H9 (cell line): ENCODE data around the gene SPOUT1. TPM values are rescaled to one million over a fixed set of nuclear protein-coding genes. Genes with fewer than 3 reads are reported as not detected.
A peak's percentile ranks its signal among the peaks of the same experiment; 100 is the strongest.

ENCODE experiments used
- DNase-seq: peaks from one replicate; pipeline ENCODE4 v3.0.0-alpha.2; 2017
- H2AFZ ChIP-seq: one replicate; pipeline ENCODE4 v1.6.1; 2013; ENCODE audit warnings: mild to moderate bottlenecking, low read length, control low read depth, moderate library complexity
- H2AK5ac ChIP-seq: 2 replicates; pipeline ENCODE4 v1.6.1; 2013; ENCODE audit warnings: low read length, control low read depth, mixed read lengths; ENCODE audit not compliant: insufficient read length
- H2BK120ac ChIP-seq: one replicate; pipeline ENCODE4 v1.6.1; 2013; ENCODE audit warnings: low read depth, mild to moderate bottlenecking, low read length, control low read depth, inconsistent platforms; ENCODE audit not compliant: poor library complexity, severe bottlenecking
- H2BK12ac ChIP-seq: 2 replicates; pipeline ENCODE4 v1.6.1; 2013; ENCODE audit warnings: low read length, control low read depth, mixed read lengths, low read depth; ENCODE audit not compliant: insufficient read length
- H2BK15ac ChIP-seq: 2 replicates; pipeline ENCODE4 v1.6.1; 2013; ENCODE audit warnings: low read depth, low read length, control low read depth
- H2BK20ac ChIP-seq: one replicate; pipeline ENCODE4 v1.6.1; 2013; ENCODE audit warnings: low read depth, mild to moderate bottlenecking, low read length, control low read depth, inconsistent platforms; ENCODE audit not compliant: poor library complexity, severe bottlenecking
- H2BK5ac ChIP-seq: 2 replicates; pipeline ENCODE4 v1.6.1; 2013; ENCODE audit warnings: low read length, control low read depth, mixed read lengths; ENCODE audit not compliant: insufficient read length
- H3K14ac ChIP-seq: 2 replicates; pipeline ENCODE4 v1.6.1; 2013; ENCODE audit warnings: low read length, control low read depth; ENCODE audit not compliant: insufficient read depth
- H3K18ac ChIP-seq: 2 replicates; pipeline ENCODE4 v1.6.1; 2013; ENCODE audit warnings: low read depth, mild to moderate bottlenecking, mixed read lengths, low read length, control low read depth; ENCODE audit not compliant: insufficient read length
- H3K23ac ChIP-seq: 2 replicates; pipeline ENCODE4 v1.6.1; 2013; ENCODE audit warnings: low read length, control low read depth, mixed read lengths, low read depth; ENCODE audit not compliant: insufficient read length
- H3K23me2 ChIP-seq: 2 replicates; pipeline ENCODE4 v1.6.1; 2013; ENCODE audit warnings: low read depth, mild to moderate bottlenecking, mixed read lengths, low read length, control low read depth; ENCODE audit not compliant: insufficient read length, poor library complexity, severe bottlenecking
- H3K27ac ChIP-seq: 2 replicates; pipeline ENCODE4 v1.5.1; 2013; ENCODE audit warnings: low read length, control low read depth, mixed read lengths, low read depth; ENCODE audit not compliant: insufficient read length
- H3K27me3 ChIP-seq: 2 replicates; pipeline ENCODE4 v1.6.1; 2013; ENCODE audit warnings: low read length, control low read depth, inconsistent platforms; ENCODE audit not compliant: insufficient read depth
- H3K4ac ChIP-seq: 2 replicates; pipeline ENCODE4 v1.6.1; 2013; ENCODE audit warnings: low read depth, mild to moderate bottlenecking, control low read depth, inconsistent platforms, low read length, moderate library complexity
- H3K4me1 ChIP-seq: 2 replicates; pipeline ENCODE4 v1.6.1; 2013; ENCODE audit warnings: low read length, control low read depth, inconsistent platforms; ENCODE audit not compliant: insufficient read depth
- H3K4me2 ChIP-seq: 2 replicates; pipeline ENCODE4 v1.6.1; 2013; ENCODE audit warnings: low read length, control low read depth, mixed read lengths; ENCODE audit not compliant: insufficient read length, insufficient read depth
- H3K56ac ChIP-seq: 2 replicates; pipeline ENCODE4 v1.6.1; 2013; ENCODE audit warnings: low read depth, mild to moderate bottlenecking, mixed read lengths, low read length, control low read depth; ENCODE audit not compliant: insufficient read length
- H3K79me1 ChIP-seq: 2 replicates; pipeline ENCODE4 v1.6.1; 2013; ENCODE audit warnings: low read depth, mild to moderate bottlenecking, moderate library complexity, low read length, control low read depth, inconsistent platforms; ENCODE audit not compliant: insufficient read depth, poor library complexity, severe bottlenecking
- H3K79me2 ChIP-seq: 2 replicates; pipeline ENCODE4 v1.6.1; 2013; ENCODE audit warnings: low read length, control low read depth, inconsistent platforms; ENCODE audit not compliant: insufficient read depth
- H3K9ac ChIP-seq: 2 replicates; pipeline ENCODE4 v1.6.1; 2013; ENCODE audit warnings: low read length, control low read depth, mixed read lengths; ENCODE audit not compliant: insufficient read length; ENCODE audit errors: extremely low read depth
- H3K9me3 ChIP-seq: one replicate; pipeline ENCODE4 v1.6.1; 2013; ENCODE audit warnings: low read depth, low read length, inconsistent platforms; ENCODE audit not compliant: control insufficient read depth
- H3T11ph ChIP-seq: one replicate; pipeline ENCODE4 v1.6.1; 2013; ENCODE audit warnings: mild to moderate bottlenecking, low read length, control low read depth, inconsistent platforms
- H4K20me1 ChIP-seq: one replicate; pipeline ENCODE4 v1.6.1; 2013; ENCODE audit not compliant: control insufficient read depth, insufficient read length, insufficient read depth
- H4K5ac ChIP-seq: 2 replicates; pipeline ENCODE4 v1.6.1; 2013; ENCODE audit warnings: low read depth, mild to moderate bottlenecking, mixed read lengths, low read length, control low read depth; ENCODE audit not compliant: insufficient read length
- H4K8ac ChIP-seq: replicated peaks from 2 replicates; pipeline ENCODE4 v1.6.1; 2013; ENCODE audit warnings: low read length, control low read depth, mixed read lengths, low read depth; ENCODE audit not compliant: insufficient read length
- H4K91ac ChIP-seq: 2 replicates; pipeline ENCODE4 v1.6.1; 2013; ENCODE audit warnings: low read depth, mild to moderate bottlenecking, moderate library complexity, mixed read lengths, low read length, control low read depth; ENCODE audit not compliant: insufficient read length
- H3K27ac Mint-ChIP-seq, 3 experiments: 2 replicates in 2 of 3; 3 replicates in 1 of 3; pipeline ENCODE4 v1.8.0; 2020 to 2021; ENCODE audit warnings: mixed read lengths in 3 of 3, mild to moderate bottlenecking in 1 of 3, moderate library complexity in 1 of 3
- H3K27me3 Mint-ChIP-seq: 2 replicates; pipeline ENCODE4 v1.8.0; 2021; ENCODE audit warnings: low read depth, mild to moderate bottlenecking, moderate library complexity, mixed read lengths
- H3K36me3 Mint-ChIP-seq, 3 experiments: 2 replicates in 2 of 3; 3 replicates in 1 of 3; pipeline ENCODE4 v1.8.0; 2020 to 2021; ENCODE audit warnings: low read depth in 3 of 3, mixed read lengths in 3 of 3; ENCODE audit not compliant: insufficient read depth in 1 of 3
- H3K4me1 Mint-ChIP-seq, 2 experiments: 2 replicates each; pipeline ENCODE4 v1.8.0; 2020; ENCODE audit warnings: mixed read lengths in 2 of 2
- H3K4me3 Mint-ChIP-seq, 2 experiments: 2 replicates in 1 of 2; 3 replicates in 1 of 2; pipeline ENCODE4 v1.8.0; 2020 to 2021; ENCODE audit warnings: mild to moderate bottlenecking in 2 of 2, mixed read lengths in 2 of 2, moderate library complexity in 1 of 2
- H3K9me3 Mint-ChIP-seq, 2 experiments: 2 replicates in 1 of 2; 3 replicates in 1 of 2; pipeline ENCODE4 v1.8.0; 2020; ENCODE audit warnings: mild to moderate bottlenecking in 2 of 2, mixed read lengths in 2 of 2, moderate library complexity in 1 of 2
- WGBS: extraction: QIAGEN DNeasy Blood & Tissue Kit; methylation state at CpG from one replicate; pipeline ENCODE4 v1.1.7; 2013; ENCODE audit warnings: missing lambda C conversion rate, low lambda C conversion rate, mixed read lengths; ENCODE audit not compliant: insufficient read length; ENCODE audit errors: extremely low coverage; 5-methylcytosine and 5-hydroxymethylcytosine counted together
- total RNA-seq: library from RNA; stranded (reverse); gene quantifications from 2 replicates; pipeline ENCODE4 v1.2.1, GENCODE V29; 2021
- TF ChIP-seq, protein P1 (sequence below): fragments of 200-600 bp; sonication (generic); conservative IDR thresholded peaks from 3 replicates; pipeline ENCODE4 v1.8.0; 2021; ENCODE audit warnings: antibody characterized with exemption, mild to moderate bottlenecking

SPOUT1 gene
- total RNA-seq, 1 experiment from 2014 or later: 86.3 TPM

GRCh38 chr9:128833696-128834095 lies 4.1 kb upstream of the SPOUT1 start:
- peak overlapping the region in 1 of 2 experiments; percentile 28; a peak in 1 of 5 replicates for H3K4me3 Mint-ChIP-seq
- no peak for DNase-seq
- H2BK5ac ChIP-seq: no peak overlapping the region
- no peak overlapping the region for H3K4ac ChIP-seq
- no peak overlapping the region for H4K5ac ChIP-seq
- no peak overlapping the region for H3K27ac ChIP-seq
- H3K27me3 ChIP-seq: no peaks in the 10 kb centered on the region
- no peak overlapping the region for H3K23ac ChIP-seq
- peaks cover 3% of the 10 kb centered on the region; the same call in 1 of the 2 replicates for H3K79me2 ChIP-seq
- H3K36me3 Mint-ChIP-seq: peaks cover 22 to 32% (median 22%) of the 10 kb centered on the region in 3 experiments; a peak in 6 of 7 replicates
- H3K9me3 Mint-ChIP-seq: no peaks in the 10 kb centered on the region; a peak in 1 of 5 replicates
- H3K14ac ChIP-seq: no peak overlapping the region; the same call in 1 of the 2 replicates
- H3K18ac ChIP-seq: no peak overlapping the region
- no peaks in the 10 kb centered on the region for H3K27me3 Mint-ChIP-seq
- H4K8ac ChIP-seq: no peak overlapping the region
- H3K4me2 ChIP-seq: no peak overlapping the region
- H3K4me1 Mint-ChIP-seq: peaks cover 4% of the 10 kb centered on the region in 2 experiments
- no peaks in the 10 kb centered on the region for H3K4me1 ChIP-seq
- no peak overlapping the region for H4K91ac ChIP-seq
- H3K9ac ChIP-seq: no peak overlapping the region
- H3K27ac Mint-ChIP-seq: peak overlapping the region in 1 of 3 experiments; percentile 61; a peak in 3 of 7 replicates
- no peaks in the 10 kb centered on the region for H3K9me3 ChIP-seq
- H3K56ac ChIP-seq: no peak overlapping the region
- H2AK5ac ChIP-seq: no peak overlapping the region
- peaks cover 3% of the 10 kb centered on the region for H3K79me1 ChIP-seq
- no peak overlapping the region for H2BK120ac ChIP-seq
- H2BK15ac ChIP-seq: no peak overlapping the region
- H3K23me2 ChIP-seq: peaks cover 6% of the 10 kb centered on the region
- no peak overlapping the region for H3T11ph ChIP-seq
- H4K20me1 ChIP-seq: no peaks in the 10 kb centered on the region
- no CpG with 5 or more reads among the region's 10 CpGs for WGBS
- TF ChIP-seq, protein P1, sequence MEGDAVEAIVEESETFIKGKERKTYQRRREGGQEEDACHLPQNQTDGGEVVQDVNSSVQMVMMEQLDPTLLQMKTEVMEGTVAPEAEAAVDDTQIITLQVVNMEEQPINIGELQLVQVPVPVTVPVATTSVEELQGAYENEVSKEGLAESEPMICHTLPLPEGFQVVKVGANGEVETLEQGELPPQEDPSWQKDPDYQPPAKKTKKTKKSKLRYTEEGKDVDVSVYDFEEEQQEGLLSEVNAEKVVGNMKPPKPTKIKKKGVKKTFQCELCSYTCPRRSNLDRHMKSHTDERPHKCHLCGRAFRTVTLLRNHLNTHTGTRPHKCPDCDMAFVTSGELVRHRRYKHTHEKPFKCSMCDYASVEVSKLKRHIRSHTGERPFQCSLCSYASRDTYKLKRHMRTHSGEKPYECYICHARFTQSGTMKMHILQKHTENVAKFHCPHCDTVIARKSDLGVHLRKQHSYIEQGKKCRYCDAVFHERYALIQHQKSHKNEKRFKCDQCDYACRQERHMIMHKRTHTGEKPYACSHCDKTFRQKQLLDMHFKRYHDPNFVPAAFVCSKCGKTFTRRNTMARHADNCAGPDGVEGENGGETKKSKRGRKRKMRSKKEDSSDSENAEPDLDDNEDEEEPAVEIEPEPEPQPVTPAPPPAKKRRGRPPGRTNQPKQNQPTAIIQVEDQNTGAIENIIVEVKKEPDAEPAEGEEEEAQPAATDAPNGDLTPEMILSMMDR: no peak
- H2BK20ac ChIP-seq: no peak overlapping the region
- no peak overlapping the region for H2AFZ ChIP-seq
- no peak overlapping the region for H2BK12ac ChIP-seq
